ENCODE results near the gene E2F3.

- TF ChIP-seq CTCF (IDR thresholded peaks at IDR 0.05) = no peak
- no peak for TF ChIP-seq POLR2A (IDR thresholded peaks at IDR 0.05)
Observed at GRCh38 chr6:20402342-20403069, 827 bp downstream of the E2F3 start.

Data from uterus (tissue), 2 donors.